HG02678 (cell line): Measurements from ENCODE around the gene HOXB2.

Source experiments
- ATAC-seq: cut with Tn5 transposase; IDR thresholded peaks from one replicate; pipeline ENCODE4 v1.9.1; 2021; ENCODE audit warnings: mild to moderate bottlenecking, moderate library complexity; ENCODE audit not compliant: unreplicated experiment

HOXB2 gene

DNA sequence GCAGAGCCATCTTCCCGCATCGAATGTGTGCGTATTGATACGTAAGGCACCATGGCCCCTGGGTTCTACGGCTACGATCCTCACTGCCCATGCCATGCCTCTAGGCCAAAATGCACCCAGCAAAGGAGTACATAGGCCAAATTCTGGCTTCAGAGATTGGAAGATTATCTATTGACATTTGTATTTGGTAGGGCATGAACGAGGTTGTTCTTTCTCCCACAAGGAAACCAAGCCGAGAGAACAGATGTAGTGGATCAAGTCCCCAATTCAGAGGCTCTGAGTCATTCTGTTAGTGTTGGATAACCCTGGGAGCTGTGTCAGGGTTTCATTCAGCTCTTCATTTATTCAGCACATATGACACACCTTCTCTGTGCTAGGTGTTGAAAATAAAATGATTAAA lies 50.6 kb downstream of the HOXB2 start:
- no peak for ATAC-seq
